GM21717 (cell line): ENCODE measurements around the gene CATSPERB.
"Not testable (repeated sequence)": the region's sequence is repeated elsewhere in the genome, so short reads cannot be mapped to it uniquely, and the experiment has no call there.

Experiments
- ATAC-seq: cut with Tn5 transposase; IDR thresholded peaks from one replicate; pipeline ENCODE4 v1.9.1; 2021; ENCODE audit warnings: mild to moderate bottlenecking, moderate library complexity; ENCODE audit not compliant: unreplicated experiment

Gene CATSPERB

DNA sequence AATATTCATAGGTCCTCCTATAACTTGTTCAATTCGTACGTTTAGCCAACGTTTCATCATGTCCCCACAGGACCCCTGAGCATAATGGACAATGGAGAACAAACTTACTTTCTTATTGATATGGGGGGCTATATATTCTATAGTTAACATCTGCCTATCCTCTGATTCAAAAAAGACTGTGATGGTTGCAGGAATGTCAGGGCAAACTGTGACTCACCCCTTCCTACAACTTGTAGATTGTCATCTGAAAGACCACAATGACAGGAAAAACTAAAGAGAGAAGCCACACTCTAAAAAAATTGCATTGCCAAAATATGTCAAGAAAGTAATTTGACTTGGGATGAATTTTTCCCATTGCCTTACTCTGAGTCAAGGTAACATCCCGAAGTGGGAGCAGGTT, 50.8 kb downstream of the CATSPERB start:
- no peak for ATAC-seq

DNA sequence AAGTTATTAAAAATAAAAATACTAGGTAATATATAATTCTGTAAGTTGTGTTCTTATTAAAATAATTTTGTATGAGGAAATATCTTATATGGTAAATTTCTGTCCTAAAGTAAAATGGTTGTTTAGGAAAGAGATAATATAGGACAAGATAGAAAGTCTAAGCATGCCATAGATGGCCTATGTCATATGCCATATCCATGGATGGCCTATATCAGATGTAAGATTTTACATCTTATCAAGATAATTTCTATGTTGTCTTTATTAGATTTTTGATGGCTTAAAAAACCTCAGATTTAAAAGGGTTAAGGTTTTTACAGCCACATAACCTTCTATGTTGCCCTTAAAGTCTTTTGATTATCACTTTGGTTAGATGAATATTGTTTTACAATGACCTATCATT, 52.6 kb downstream of the CATSPERB start:
- no peak for ATAC-seq

DNA sequence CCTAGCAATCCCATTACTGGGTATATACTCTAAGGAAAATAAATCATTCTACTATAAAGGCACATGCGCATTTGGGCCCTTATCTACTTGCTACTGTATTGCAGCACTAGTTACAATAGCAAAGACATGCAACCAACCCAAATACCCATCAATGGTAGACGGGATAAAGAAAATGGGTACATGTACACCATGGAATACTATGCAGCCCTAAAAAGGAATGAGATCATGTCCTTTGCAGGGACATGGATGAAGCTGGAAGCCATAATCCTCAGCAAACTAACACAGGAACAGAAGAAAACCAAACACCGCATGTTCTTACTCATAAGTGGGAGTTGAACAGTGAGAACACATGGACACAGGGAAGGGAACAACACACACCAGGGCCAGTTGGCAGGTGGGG, 54.2 kb downstream of the CATSPERB start:
- ATAC-seq, result not testable (repeated sequence)

DNA sequence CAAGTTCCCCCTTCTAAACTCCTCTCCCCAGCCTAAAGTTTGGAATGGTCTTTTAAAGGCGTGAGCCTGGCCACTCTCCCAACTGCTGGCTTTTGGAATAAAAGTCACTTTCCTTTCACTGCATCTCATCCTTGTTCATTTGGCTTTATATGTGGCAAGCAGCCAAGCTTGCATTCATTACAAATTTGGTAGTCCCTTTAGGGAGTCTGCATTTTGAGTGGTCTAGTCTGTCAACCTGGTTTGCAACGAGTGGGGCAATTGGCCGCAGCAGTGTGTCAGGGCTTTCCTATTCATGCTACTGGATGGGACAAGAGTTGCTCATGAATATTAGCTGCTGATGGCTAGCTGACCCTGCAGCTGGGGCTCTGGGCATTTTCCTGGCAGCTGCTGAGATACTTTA, 57.0 kb downstream of the CATSPERB start:
- no peak for ATAC-seq

DNA sequence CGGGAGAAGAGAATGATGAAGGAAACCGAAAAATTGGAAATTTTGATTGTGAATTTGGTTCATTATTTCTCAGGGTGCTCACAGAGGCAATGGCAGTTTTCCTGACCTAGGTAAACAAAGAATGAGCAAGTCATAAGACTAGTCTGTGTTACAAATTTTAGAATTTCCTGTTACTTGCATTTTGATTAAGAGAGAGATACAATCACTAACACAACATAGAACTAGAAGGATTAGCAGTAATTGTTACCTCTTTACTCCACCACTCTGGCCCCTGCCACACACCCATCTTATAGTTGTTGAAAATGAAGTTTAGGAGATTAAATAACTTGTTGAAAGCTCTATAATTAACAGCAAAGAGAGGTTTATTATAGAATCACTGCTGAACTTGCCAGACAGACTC, 62.0 kb downstream of the CATSPERB start:
- no peak for ATAC-seq

DNA sequence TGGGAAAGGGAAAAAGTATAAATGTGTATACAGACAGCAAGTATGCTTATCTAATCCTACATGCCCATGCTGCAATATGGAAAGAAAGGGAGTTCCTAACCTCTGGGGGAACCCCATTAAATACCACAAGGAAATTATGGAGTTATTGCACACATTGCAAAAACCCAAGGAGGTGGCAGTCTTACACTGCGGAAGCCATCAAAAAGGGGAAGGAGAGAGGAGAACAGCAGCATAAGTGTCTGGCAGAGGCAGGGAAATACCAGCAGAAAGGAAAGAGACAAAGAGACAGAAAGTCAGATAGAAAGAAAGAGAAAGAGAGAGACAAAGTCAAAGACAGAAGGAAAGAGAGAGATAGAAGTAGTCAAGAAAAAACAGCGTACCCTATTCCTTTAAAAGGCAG, 64.8 kb downstream of the CATSPERB start:
- not testable (repeated sequence) for ATAC-seq

DNA sequence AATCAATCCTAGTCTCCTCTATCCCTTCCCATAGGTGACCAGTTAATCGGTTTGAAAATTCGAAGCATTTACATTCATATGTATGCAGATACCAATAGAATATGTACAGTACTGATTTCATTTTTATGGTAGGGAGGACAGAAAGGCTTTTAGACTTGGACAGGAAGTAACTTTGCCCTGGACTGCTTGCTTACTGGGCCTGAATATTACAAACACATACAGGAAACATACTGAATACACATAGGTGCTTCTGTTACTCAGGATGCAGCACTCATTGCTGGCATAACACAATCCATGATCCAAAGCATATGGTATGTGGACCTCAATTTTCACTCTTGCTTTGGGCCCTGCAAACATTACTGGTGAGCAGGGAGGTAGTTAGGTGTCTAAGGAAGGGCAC, 71.1 kb downstream of the CATSPERB start:
- ATAC-seq, result no peak

DNA sequence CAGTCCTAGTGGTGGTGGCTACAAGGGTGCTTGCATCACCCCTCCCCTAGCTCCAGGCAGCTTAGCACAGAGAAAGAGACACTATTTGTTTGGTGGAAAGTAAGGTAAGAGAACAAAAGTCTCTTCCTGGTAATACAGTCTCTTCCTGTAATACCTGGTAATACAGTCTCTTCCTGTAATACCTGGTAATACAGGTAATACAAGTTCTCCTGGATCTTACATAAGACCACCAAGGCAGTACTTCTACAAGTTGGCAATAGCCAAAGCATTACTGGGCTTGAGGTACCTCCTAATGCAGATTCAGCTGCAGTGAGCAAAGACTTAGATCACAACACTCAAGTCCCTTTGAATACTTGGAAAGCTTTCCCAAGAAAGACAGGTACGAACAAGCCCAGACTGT, 77.0 kb downstream of the CATSPERB start:
- no peak for ATAC-seq

DNA sequence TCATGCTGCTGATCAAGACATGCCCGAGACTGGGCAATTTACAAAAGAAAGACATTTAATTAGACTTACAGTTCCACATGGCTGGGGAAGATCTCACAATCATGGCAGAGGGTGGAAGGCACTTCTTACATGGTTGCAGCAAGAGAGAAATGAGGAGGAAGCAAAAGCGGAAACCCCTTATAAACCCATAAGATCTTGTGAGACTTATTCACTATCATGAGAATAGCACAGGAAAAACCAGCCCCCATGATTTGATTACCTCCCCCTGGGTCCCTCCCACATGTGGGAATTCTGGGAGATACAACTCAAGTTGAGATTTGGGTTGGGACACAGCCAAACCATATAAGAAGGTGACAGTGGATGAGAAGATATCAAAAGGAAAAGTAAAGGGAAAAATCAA, 78.4 kb downstream of the CATSPERB start:
- no peak for ATAC-seq

DNA sequence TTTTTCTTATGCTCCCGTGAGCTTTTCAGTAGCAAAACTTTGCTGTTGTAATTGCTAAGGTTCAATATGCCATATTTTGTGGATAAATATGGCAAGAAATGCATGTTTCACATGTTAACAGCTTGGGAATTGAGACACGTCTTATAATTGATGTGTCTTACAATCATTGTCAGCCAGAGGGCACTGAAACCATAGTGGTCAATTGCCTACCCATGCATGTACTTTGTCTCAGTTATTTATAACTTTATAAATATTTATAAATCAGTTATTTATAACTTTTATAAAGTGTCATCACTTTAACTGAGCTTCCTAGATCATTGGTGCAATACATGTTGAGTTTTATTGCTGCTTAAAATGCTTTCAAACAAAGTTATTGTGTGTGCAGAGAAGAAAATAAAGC, 82.0 kb downstream of the CATSPERB start:
- ATAC-seq, result no peak

DNA sequence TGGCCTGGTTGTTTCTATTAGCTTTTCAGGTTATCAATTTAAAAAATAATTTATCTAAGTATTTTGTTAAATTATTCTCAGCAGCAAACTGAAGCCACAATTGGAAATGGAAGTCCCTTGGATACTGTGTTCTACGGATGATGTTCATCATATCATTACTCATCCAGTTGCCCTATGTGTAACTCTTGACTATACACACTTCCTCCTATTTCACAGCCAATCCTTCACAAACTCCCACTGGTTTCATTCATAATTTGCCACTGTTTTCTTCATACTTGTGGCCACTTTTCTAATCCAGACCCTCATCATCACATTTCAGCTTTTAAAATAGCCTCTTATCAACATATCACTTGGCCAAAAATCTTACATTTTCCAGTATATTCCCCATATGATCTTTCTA, 84.0 kb downstream of the CATSPERB start:
- no peak for ATAC-seq

DNA sequence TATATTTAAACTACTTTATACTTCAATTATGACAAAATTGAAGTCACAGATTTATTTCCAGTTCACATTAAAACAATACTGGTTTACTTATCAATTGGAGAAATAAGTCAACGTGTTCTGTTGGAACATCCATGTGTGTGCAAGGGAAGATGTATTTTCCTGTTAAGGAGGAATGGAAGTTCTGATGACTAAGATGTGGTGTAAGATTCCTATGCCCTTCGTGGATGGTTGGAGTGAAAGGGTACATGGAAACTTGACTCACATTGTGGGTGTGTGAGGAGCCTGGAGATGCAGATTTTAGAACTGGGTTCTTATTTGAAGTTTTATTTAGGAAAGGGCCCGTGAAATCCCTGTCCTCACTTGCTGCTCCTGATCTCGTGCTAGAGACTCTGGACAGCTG, 95.3 kb downstream of the CATSPERB start:
- no peak for ATAC-seq

DNA sequence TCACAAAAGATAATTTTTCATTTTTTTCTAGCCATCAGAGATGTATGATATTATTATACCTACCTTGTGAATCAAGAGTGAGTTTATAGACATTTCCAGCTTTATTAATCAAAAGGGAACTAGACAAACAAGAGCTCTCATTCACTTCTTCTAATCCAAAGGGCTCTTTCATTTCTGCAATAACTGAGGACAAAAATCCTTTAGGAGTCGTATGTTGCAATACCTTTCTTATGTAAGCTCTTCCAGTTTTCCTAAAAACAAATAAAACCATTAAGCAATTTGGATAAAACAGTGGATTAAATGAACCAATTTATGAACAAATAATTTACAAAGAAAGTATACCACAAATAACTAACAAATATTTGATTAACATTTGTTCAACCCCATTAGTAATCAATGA, 107.1 kb downstream of the CATSPERB start:
- no peak for ATAC-seq

DNA sequence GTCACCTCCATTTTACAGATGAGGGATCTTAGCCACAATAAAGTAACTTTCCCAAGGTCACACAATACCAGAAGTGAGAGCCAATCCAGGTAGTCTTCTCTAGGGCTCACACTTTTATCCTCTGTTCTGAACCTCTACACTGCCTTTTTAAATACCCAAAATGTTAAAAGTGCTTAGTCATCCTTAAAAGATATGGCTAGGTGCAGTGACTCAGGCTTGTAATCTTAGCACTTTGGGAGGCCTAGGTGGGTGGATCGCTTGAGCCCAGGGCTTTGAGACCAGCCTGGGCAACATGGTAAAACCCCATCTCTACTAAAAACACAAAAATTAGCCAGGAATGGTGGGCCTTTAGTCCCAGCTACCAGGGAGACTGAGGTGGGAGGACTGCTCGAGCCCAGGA, 117.7 kb downstream of the CATSPERB start:
- no peak for ATAC-seq

DNA sequence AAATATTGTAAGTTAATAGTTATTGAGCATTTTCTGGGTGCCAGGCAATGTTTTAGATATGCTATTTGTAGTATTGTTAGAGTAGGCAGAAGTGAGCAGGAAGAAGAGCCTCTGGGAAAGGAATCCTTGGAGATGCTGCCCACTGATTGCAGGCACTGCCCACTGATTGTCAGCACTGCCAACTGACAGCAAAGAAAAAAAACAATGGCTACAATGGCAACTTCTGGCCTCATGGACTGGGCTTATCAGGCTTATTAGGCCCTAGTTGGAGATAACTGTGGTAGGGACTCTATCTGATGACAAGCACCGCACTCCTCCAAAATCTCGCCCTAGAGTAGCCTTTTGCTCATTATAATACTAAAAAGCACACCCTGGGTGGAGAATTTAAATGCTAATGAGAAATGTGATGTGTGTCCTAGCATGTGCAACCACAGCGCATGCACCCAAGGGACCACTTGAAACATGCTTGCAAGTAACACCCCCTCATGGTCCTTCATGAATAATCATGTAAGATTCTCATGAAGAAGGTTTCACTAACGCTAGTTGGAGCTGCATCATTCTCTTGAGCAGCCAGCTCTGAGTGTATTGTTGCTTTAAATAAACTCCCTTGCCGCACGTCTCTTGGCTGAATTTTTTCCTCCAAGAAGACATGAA, 118.3 kb downstream of the CATSPERB start:
- ATAC-seq, result no peak

DNA sequence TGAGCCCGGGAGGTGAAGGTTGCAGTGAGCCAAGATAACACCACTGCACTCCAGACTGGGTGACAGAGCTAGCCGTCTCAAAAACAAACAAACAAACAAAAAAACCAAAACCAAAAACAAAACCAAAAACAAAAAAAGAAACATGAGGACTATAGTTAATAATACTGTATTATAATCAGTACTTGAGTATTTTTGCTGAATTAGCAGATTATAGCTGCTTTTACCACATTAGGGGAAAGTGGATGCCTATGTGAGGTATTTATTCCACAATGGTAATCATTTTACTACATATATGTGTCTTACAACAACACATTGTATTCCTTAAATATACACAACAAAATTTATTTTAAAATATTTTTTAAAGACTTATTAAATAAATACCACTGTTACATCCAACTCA, 120.4 kb downstream of the CATSPERB start:
- ATAC-seq, result no peak

DNA sequence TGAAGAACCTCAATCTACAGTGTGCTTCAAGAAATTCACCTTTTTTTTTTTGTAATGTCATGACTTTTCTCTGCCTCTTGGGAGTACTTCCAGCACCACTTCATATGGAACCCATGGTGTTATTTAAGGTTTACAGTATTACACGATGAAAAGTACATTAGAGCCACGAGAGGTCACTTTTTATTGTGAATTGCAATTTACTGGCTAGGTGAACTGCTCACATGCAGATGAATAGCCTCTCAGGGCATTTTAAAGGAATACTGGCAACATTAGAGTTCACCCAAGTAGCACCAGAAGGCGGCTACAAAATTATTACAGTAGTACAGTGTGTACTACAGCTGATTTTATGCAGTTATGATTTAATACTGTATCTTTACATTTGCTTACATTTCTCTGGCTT, 122.7 kb downstream of the CATSPERB start:
- ATAC-seq, result no peak

DNA sequence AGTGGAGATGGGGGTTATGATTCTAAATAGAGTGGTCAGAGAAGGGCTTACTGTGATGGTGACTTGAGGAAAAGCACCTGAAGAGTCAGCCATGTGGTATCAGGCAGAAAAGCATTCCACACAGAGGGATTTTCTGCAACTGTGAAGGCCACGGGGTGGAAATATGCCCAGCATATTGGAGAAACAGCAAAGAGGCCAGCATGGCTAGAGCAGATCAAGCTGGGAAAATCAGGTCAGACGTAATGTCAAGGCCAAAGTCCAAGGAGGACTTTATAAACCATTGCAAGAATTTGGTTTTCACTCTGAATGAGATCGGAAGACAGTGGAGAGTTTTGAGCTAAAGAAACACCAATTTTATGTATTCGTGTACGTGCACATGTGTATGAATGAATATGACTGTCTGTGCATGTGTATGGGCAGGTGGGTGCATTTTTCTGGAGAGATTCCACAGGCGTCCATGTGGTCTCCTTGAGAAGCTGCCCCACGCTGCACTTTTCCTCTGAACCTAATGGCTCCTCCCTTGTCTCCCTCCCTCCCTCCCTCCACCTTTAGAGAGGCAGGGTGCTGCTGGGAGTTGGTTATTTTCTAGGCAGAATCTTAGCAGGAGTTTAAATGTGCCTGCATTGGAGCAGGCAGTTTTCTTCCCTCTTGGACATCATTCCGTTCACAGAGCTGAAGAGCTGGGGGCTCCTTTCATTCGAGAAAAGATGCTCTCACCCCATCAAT, 124.4 kb downstream of the CATSPERB start:
- ATAC-seq, result no peak

DNA sequence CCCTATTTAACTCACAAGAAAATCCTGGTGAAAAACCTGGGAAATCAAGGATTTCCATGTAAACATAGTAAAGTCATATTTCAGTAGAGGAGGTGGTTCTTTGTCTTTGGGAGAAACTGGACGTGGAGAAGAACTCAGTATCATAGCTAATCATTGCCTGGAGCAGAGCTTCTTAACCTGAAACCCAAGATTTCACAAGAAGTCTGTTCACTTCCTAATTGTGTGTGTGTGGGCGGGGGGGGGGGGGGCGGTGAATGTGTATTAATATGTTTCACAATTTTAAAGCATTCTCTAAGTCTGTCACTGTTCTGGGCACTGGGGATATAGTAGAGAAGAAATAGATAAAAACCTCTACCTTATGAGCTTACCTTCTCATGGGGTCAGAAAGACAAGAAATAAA, 125.0 kb downstream of the CATSPERB start:
- no peak for ATAC-seq

DNA sequence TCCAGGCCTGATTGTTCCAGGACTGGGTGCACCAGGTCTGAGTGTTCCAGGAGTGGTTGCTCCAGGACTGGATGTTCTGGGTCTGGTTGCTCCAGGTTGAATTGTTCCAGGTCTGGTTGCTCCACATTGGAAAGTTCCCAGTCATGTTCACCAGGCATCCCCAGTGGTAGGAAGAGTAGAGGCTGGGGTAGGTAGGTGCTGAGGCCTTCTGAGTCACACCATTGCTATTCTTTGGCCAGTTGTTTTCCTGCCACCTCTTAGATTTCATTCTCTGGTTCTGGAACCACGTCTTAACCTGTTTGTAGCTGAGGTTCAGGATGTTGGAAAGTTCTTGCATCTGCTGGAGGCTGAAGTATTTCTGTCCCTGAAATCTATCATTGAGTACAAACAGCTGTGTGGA, 127.3 kb downstream of the CATSPERB start:
- not testable (repeated sequence) for ATAC-seq

DNA sequence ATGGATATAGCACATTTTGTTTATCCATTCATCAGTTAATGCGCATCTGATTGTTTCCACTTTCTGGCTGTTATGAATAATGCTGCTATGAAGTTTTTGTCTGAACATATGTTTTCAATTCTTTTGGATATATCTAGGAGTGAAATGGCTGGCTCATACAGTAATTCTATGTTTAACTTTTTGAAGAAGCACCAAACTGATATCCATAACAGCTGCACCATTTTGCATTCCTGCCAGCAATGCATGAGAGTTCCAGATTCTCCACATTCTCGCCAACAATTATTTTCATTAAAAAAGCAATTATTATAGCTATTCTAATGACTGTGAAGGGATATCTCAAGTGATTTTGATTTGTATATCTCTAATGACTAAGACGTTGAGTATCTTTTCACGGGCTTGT, 131.9 kb downstream of the CATSPERB start:
- no peak for ATAC-seq

DNA sequence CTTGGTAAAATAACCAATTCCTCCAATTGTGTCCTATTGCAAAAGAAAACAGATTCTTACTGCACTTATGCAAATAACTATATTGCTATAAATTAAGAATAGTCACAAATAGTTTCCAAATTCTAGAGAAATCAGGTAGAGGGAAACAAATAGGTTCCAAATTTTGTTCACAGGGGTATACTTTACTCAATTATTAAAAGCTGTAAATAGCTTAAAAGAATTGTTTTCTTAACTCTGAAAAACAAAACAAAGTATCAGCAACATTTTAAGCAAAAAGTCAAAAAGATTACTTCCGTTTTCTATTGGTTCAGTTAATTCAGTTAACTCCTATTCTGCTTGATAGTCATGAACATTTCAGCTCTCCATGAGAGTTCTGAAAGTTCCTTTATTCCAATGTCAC, 136.2 kb downstream of the CATSPERB start:
- ATAC-seq, result no peak

DNA sequence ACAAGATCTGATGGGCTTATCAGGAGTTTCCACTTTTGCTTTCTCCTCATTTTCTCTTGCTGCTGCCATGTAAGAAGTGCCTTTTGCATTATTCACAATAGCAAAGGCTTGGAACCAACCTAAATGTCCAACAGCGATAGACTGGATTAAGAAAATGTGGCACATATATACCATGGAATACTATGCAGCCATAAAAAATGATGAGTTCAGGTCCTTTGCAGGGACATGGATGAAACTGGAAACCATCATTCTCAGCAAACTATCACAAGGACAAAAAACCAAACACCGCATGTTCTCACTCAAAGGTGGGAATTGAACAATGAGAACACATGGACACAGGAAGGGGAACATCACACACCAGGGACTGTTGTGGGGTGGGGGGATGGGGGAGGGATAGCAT, 137.9 kb downstream of the CATSPERB start:
- ATAC-seq, result not testable (repeated sequence)
